Liver (tissue), 9 donors: ENCODE measurements around the gene MTCH2. TPM values are rescaled to one million over a fixed set of nuclear protein-coding genes. Genes with fewer than 3 reads are reported as not detected.

ENCODE experiments used
- DNase-seq: peaks from one replicate; pipeline ENCODE4 v3.0.0-alpha.2; 2017; ENCODE audit warnings: low spot score
- H3K27ac ChIP-seq, 2 donors: one replicate each; pipeline ENCODE4 v1.7.0; 2013; ENCODE audit warnings: inconsistent platforms in 2 of 2, low read length in 2 of 2, control low read depth in 1 of 2, low read depth in 1 of 2, mild to moderate bottlenecking in 1 of 2
- H3K27me3 ChIP-seq, 4 donors: one replicate each; pipeline versions ENCODE4 v1.6.1 to v1.7.0; 2013; ENCODE audit warnings: low read length in 3 of 4, inconsistent platforms in 1 of 4, mild to moderate bottlenecking in 1 of 4, moderate library complexity in 1 of 4; ENCODE audit not compliant: control insufficient read depth in 4 of 4, insufficient read depth in 4 of 4
- H3K36me3 ChIP-seq, 4 donors: one replicate each; pipeline versions ENCODE4 v1.6.1 to v1.7.0; 2013; ENCODE audit warnings: low read length in 3 of 4, mild to moderate bottlenecking in 3 of 4, low read depth in 1 of 4, moderate library complexity in 1 of 4; ENCODE audit not compliant: control insufficient read depth in 4 of 4, insufficient read depth in 3 of 4
- H3K4me1 ChIP-seq, 4 donors: one replicate each; pipeline versions ENCODE4 v1.6.1 to v1.7.0; 2013; ENCODE audit warnings: low read length in 3 of 4, mild to moderate bottlenecking in 3 of 4, moderate library complexity in 1 of 4; ENCODE audit not compliant: control insufficient read depth in 4 of 4, insufficient read depth in 4 of 4
- H3K4me3 ChIP-seq, 3 donors: one replicate each; pipeline versions ENCODE4 v1.6.1 to v1.7.0; 2013; ENCODE audit warnings: low read length in 3 of 3, control low read depth in 1 of 3, low read depth in 1 of 3, mild to moderate bottlenecking in 1 of 3
- H3K9ac ChIP-seq, 2 donors: one replicate each; pipeline ENCODE4 v1.7.0; 2013; ENCODE audit warnings: low read length in 2 of 2, mild to moderate bottlenecking in 2 of 2, moderate library complexity in 2 of 2, control low read depth in 1 of 2, low read depth in 1 of 2
- H3K9me3 ChIP-seq, 4 donors: one replicate each; pipeline versions ENCODE4 v1.6.1 to v1.7.0; 2013; ENCODE audit warnings: low read length in 3 of 4; ENCODE audit not compliant: control insufficient read depth in 4 of 4
- ATF3 ChIP-seq: IDR thresholded peaks from 2 replicates; pipeline ENCODE4 v1.6.1; 2016; ENCODE audit warnings: antibody characterized with exemption
- EGR1 ChIP-seq, 2 donors: IDR thresholded peaks; 2 replicates each; pipeline ENCODE4 v1.6.1; 2016 to 2018; ENCODE audit warnings: antibody characterized with exemption in 2 of 2, low read depth in 2 of 2
- FOXA1 ChIP-seq: IDR thresholded peaks from 2 replicates; pipeline ENCODE4 v1.6.1; 2016; ENCODE audit warnings: antibody characterized with exemption
- FOXA2 ChIP-seq: IDR thresholded peaks from 2 replicates; pipeline ENCODE4 v1.6.1; 2016; ENCODE audit warnings: antibody characterized with exemption
- GABPA ChIP-seq, 2 donors: IDR thresholded peaks in 1 of 2; conservative IDR thresholded peaks in 1 of 2; 2 replicates each; pipeline ENCODE4 v1.6.1; 2016; ENCODE audit warnings: antibody characterized with exemption in 2 of 2, mild to moderate bottlenecking in 1 of 2, moderate library complexity in 1 of 2
- HNF4A ChIP-seq, 2 donors: conservative IDR thresholded peaks; 2 replicates each; pipeline ENCODE4 v1.6.1; 2016; ENCODE audit warnings: antibody characterized with exemption in 2 of 2, mild to moderate bottlenecking in 2 of 2
- HNF4G ChIP-seq: IDR thresholded peaks from 2 replicates; pipeline ENCODE4 v1.6.1; 2016; ENCODE audit warnings: antibody characterized with exemption
- JUND ChIP-seq, 2 donors: IDR thresholded peaks; 2 replicates each; pipeline ENCODE4 v1.6.1; 2016; ENCODE audit warnings: antibody characterized with exemption in 2 of 2
- NR2F2 ChIP-seq: IDR thresholded peaks from 2 replicates; pipeline ENCODE4 v1.6.1; 2016; ENCODE audit warnings: antibody characterized with exemption
- RAD21 ChIP-seq, 2 donors: IDR thresholded peaks; 2 replicates each; pipeline ENCODE4 v1.6.1; 2016; ENCODE audit warnings: antibody characterized with exemption in 2 of 2, mild to moderate bottlenecking in 2 of 2
- RXRA ChIP-seq, 2 donors: IDR thresholded peaks; 2 replicates each; pipeline ENCODE4 v1.6.1; 2017 to 2018; ENCODE audit warnings: antibody characterized with exemption in 2 of 2, mild to moderate bottlenecking in 1 of 2
- SP1 ChIP-seq: IDR thresholded peaks from 2 replicates; pipeline ENCODE4 v1.6.1; 2018; ENCODE audit warnings: antibody characterized with exemption, mild to moderate bottlenecking
- TAF1 ChIP-seq: conservative IDR thresholded peaks from 2 replicates; pipeline ENCODE4 v1.6.1; 2016; ENCODE audit warnings: antibody characterized with exemption, mild to moderate bottlenecking
- YY1 ChIP-seq: IDR thresholded peaks from 2 replicates; pipeline ENCODE4 v1.6.1; 2016; ENCODE audit warnings: antibody characterized with exemption, mild to moderate bottlenecking
- ZBTB33 ChIP-seq: IDR thresholded peaks from 2 replicates; pipeline ENCODE4 v1.6.1; 2016; ENCODE audit warnings: antibody characterized with exemption
- WGBS: extraction: QIAGEN DNeasy Blood & Tissue Kit; methylation state at CpG from one replicate; pipeline ENCODE4 v1.1.7; 2013; 5-methylcytosine and 5-hydroxymethylcytosine counted together
- polyA plus RNA-seq, 2 donors: library from polyadenylated mRNA; stranded (reverse) in 1 of 2; unstranded in 1 of 2; fragments of 200-250 nt in 1 of 2; fragments of >200 nt in 1 of 2; fragmentation: Nextera tagmentation in 1 of 2; extraction: Ambion mirVana in 1 of 2; gene quantifications; one replicate each; pipeline versions ENCODE4 v1.2.1 to v1.2.3, GENCODE V29; 2013 to 2015
- total RNA-seq, 2 donors: library from RNA; depleted of rRNA; stranded (reverse); fragments of >200 nt; gene quantifications; one replicate each; pipeline ENCODE4 v1.2.3, GENCODE V29; 2014
- TF ChIP-seq, protein P1 (sequence below): IDR thresholded peaks from 2 replicates; pipeline ENCODE4 v1.6.1; 2016; ENCODE audit warnings: antibody characterized with exemption
- TF ChIP-seq, protein P2 (sequence below): fragments of 150-350 bp; IDR thresholded peaks from 2 replicates; pipeline ENCODE4 v1.5.1; 2017; ENCODE audit warnings: improper control_type of control experiment, low read depth, low read length; ENCODE audit not compliant: missing input control
- TF ChIP-seq, protein P3 (sequence below): IDR thresholded peaks from 2 replicates; pipeline ENCODE4 v1.6.1; 2016; ENCODE audit warnings: antibody characterized with exemption, mild to moderate bottlenecking
- donor health status: healthy.
- donor health status: healthy.
- donor health status: healthy.
- donor health status: healthy.
- donor health status: healthy.

Gene MTCH2
- total and polyA plus RNA-seq, 4 donors, result 62.5 to 304 (median 126) TPM

GRCh38 chr11:47667555-47667954 lies 25.2 kb upstream of the MTCH2 start:
- H3K4me1 ChIP-seq, result no peaks in the 10 kb centered on the region
- TF ChIP-seq HNF4G, result no peak
- no peak for TF ChIP-seq GABPA (IDR thresholded peaks at IDR 0.05 in 1 of 2, conservative IDR thresholded peaks at IDR 0.05 in 1 of 2)
- TF ChIP-seq, protein P1, sequence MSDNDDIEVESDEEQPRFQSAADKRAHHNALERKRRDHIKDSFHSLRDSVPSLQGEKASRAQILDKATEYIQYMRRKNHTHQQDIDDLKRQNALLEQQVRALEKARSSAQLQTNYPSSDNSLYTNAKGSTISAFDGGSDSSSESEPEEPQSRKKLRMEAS, result no peak
- no peak for TF ChIP-seq HNF4A (conservative IDR thresholded peaks at IDR 0.05)
- no peak for TF ChIP-seq ATF3
- TF ChIP-seq, protein P2, sequence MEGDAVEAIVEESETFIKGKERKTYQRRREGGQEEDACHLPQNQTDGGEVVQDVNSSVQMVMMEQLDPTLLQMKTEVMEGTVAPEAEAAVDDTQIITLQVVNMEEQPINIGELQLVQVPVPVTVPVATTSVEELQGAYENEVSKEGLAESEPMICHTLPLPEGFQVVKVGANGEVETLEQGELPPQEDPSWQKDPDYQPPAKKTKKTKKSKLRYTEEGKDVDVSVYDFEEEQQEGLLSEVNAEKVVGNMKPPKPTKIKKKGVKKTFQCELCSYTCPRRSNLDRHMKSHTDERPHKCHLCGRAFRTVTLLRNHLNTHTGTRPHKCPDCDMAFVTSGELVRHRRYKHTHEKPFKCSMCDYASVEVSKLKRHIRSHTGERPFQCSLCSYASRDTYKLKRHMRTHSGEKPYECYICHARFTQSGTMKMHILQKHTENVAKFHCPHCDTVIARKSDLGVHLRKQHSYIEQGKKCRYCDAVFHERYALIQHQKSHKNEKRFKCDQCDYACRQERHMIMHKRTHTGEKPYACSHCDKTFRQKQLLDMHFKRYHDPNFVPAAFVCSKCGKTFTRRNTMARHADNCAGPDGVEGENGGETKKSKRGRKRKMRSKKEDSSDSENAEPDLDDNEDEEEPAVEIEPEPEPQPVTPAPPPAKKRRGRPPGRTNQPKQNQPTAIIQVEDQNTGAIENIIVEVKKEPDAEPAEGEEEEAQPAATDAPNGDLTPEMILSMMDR, result no peak
- TF ChIP-seq ZBTB33, result no peak
- no peak for TF ChIP-seq JUND (IDR thresholded peaks at IDR 0.05)
- no peak for TF ChIP-seq RXRA (IDR thresholded peaks at IDR 0.05)
- TF ChIP-seq, protein P3, sequence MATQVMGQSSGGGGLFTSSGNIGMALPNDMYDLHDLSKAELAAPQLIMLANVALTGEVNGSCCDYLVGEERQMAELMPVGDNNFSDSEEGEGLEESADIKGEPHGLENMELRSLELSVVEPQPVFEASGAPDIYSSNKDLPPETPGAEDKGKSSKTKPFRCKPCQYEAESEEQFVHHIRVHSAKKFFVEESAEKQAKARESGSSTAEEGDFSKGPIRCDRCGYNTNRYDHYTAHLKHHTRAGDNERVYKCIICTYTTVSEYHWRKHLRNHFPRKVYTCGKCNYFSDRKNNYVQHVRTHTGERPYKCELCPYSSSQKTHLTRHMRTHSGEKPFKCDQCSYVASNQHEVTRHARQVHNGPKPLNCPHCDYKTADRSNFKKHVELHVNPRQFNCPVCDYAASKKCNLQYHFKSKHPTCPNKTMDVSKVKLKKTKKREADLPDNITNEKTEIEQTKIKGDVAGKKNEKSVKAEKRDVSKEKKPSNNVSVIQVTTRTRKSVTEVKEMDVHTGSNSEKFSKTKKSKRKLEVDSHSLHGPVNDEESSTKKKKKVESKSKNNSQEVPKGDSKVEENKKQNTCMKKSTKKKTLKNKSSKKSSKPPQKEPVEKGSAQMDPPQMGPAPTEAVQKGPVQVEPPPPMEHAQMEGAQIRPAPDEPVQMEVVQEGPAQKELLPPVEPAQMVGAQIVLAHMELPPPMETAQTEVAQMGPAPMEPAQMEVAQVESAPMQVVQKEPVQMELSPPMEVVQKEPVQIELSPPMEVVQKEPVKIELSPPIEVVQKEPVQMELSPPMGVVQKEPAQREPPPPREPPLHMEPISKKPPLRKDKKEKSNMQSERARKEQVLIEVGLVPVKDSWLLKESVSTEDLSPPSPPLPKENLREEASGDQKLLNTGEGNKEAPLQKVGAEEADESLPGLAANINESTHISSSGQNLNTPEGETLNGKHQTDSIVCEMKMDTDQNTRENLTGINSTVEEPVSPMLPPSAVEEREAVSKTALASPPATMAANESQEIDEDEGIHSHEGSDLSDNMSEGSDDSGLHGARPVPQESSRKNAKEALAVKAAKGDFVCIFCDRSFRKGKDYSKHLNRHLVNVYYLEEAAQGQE, result no peak
- TF ChIP-seq TAF1, result no peak
- TF ChIP-seq FOXA1, result no peak
- TF ChIP-seq SP1, result no peak
- no peak for TF ChIP-seq YY1
- no peak overlapping the region for H3K4me3 ChIP-seq
- no peaks in the 10 kb centered on the region for H3K27me3 ChIP-seq
- WGBS, result 93% methylated on average over 2 of the region's 2 CpGs
- H3K9me3 ChIP-seq, result no peaks in the 10 kb centered on the region
- H3K36me3 ChIP-seq, result no peaks in the 10 kb centered on the region
- DNase-seq, result no peak
- H3K9ac ChIP-seq, result no peak overlapping the region
- no peak overlapping the region for H3K27ac ChIP-seq

- 94% methylated on average over 4 of the region's 4 CpGs for WGBS
- no peaks in the 10 kb centered on the region for H3K27me3 ChIP-seq
- no peak for DNase-seq
- no peak overlapping the region for H3K4me3 ChIP-seq
- no peak overlapping the region for H3K9ac ChIP-seq
- H3K36me3 ChIP-seq, result no peaks in the 10 kb centered on the region
- H3K9me3 ChIP-seq, result no peaks in the 10 kb centered on the region
- H3K27ac ChIP-seq, result no peak overlapping the region
- no peaks in the 10 kb centered on the region for H3K4me1 ChIP-seq
- TF ChIP-seq ZBTB33 (no peak), EGR1 (IDR thresholded peaks at IDR 0.05; ENCODE audit: low read depth in 2 of 2) (no peak), ATF3 (no peak), HNF4G (no peak), FOXA1 (no peak), TAF1 (no peak), SP1 (no peak), HNF4A (conservative IDR thresholded peaks at IDR 0.05) (no peak), YY1 (no peak), JUND (IDR thresholded peaks at IDR 0.05) (no peak), GABPA (IDR thresholded peaks at IDR 0.05 in 1 of 2, conservative IDR thresholded peaks at IDR 0.05 in 1 of 2) (no peak), NR2F2 (no peak), RXRA (IDR thresholded peaks at IDR 0.05) (no peak), FOXA2 (no peak), RAD21 (IDR thresholded peaks at IDR 0.05) (no peak)
- TF ChIP-seq, protein P1, result no peak
- TF ChIP-seq, protein P2, result no peak
These were observed 24.8 kb upstream of the MTCH2 start for GRCh38 chr11:47667135-47667534.
